HepG2 (cell line): Measurements from ENCODE around the gene SEC16A. TPM values are rescaled to one million over a fixed set of nuclear protein-coding genes. Genes with fewer than 3 reads are reported as not detected.

Source experiments
- GMEB1 ChIP-seq: sonication (generic); formaldehyde crosslinking; IDR thresholded peaks from 2 replicates; pipeline ENCODE4 v1.5.1; 2020; ENCODE audit warnings: missing genetic modification reagents, mild to moderate bottlenecking, borderline replicate concordance
- KAT7 ChIP-seq: IDR thresholded peaks from 2 replicates; pipeline ENCODE4 v1.6.1; 2018; ENCODE audit warnings: borderline replicate concordance, missing compliant biosample characterization
- KLF16 ChIP-seq, 2 experiments: sonication (generic) in 1 of 2; formaldehyde crosslinking in 1 of 2; IDR thresholded peaks; 2 replicates each; pipeline versions ENCODE4 v1.6.1 to v1.8.0; 2016 to 2023; ENCODE audit warnings: missing genetic modification reagents in 2 of 2, missing compliant biosample characterization in 1 of 2
- PAF1 ChIP-seq: IDR thresholded peaks from 2 replicates; pipeline ENCODE4 v1.6.1; 2016; ENCODE audit warnings: missing genetic modification reagents, missing compliant biosample characterization
- RARA ChIP-seq: IDR thresholded peaks from 2 replicates; pipeline ENCODE4 v1.6.1; 2016; ENCODE audit warnings: missing genetic modification reagents, missing compliant biosample characterization
- RFXAP ChIP-seq: sonication (generic); formaldehyde crosslinking; IDR thresholded peaks from 2 replicates; pipeline ENCODE4 v1.4.0; 2020; ENCODE audit warnings: missing genetic modification reagents, borderline replicate concordance
- SP140L ChIP-seq: sonication (generic); formaldehyde crosslinking; IDR thresholded peaks from 2 replicates; pipeline ENCODE4 v1.4.0; 2020; ENCODE audit warnings: missing genetic modification reagents, borderline replicate concordance
- ZNF138 ChIP-seq: sonication (generic); formaldehyde crosslinking; IDR thresholded peaks from 2 replicates; pipeline ENCODE4 v1.5.0; 2020; ENCODE audit warnings: mild to moderate bottlenecking, low read depth, missing genetic modification reagents
- ZNF234 ChIP-seq: sonication (generic); formaldehyde crosslinking; conservative IDR thresholded peaks from 2 replicates; pipeline ENCODE4 v1.5.1; 2020; ENCODE audit warnings: mild to moderate bottlenecking, missing genetic modification reagents
- ZNF761 ChIP-seq: sonication (generic); formaldehyde crosslinking; conservative IDR thresholded peaks from 2 replicates; pipeline ENCODE4 v1.4.0; 2020; ENCODE audit warnings: mild to moderate bottlenecking, missing genetic modification reagents
- polyA plus RNA-seq, 8 experiments: library from polyadenylated mRNA; depleted of rRNA in 3 of 8; stranded (reverse) in 7 of 8; unstranded in 1 of 8; fragments of >200 nt; fragmentation: Illumina TruSeq in 4 of 8; extraction: Trizol in 4 of 8; gene quantifications; 2 replicates each; pipeline versions ENCODE4 v1.2.1 to v1.2.3, GENCODE V29; 2011 to 2016; ENCODE audit warnings: low read depth in 4 of 8, missing spikeins in 1 of 8, mixed read lengths in 1 of 8; ENCODE audit not compliant: insufficient read depth in 1 of 8
- total RNA-seq, 5 experiments: library from RNA; depleted of rRNA; stranded (reverse); fragments of >200 nt; fragmentation: Illumina TruSeq; extraction: Trizol; gene quantifications; 2 replicates each; pipeline ENCODE4 v1.2.3, GENCODE V29; 2016; ENCODE audit warnings: low read depth in 1 of 5
- TF ChIP-seq, protein P1 (sequence below): sonication (generic); formaldehyde crosslinking; IDR thresholded peaks from 2 replicates; pipeline ENCODE4 v1.4.0; 2020; ENCODE audit warnings: mild to moderate bottlenecking, missing genetic modification reagents, borderline replicate concordance
- TF ChIP-seq, protein P2 (sequence below): sonication (generic); formaldehyde crosslinking; IDR thresholded peaks from 2 replicates; pipeline ENCODE4 v1.4.0; 2020; ENCODE audit warnings: missing genetic modification reagents
- TF ChIP-seq, protein P3 (sequence below): sonication (generic); formaldehyde crosslinking; IDR thresholded peaks from 2 replicates; pipeline ENCODE4 v1.5.0; 2020; ENCODE audit warnings: mild to moderate bottlenecking, missing genetic modification reagents, moderate library complexity
- TF ChIP-seq, protein P4 (sequence below): sonication (generic); formaldehyde crosslinking; IDR thresholded peaks from 2 replicates; pipeline ENCODE4 v1.9.0; 2021; ENCODE audit warnings: missing genetic modification reagents, borderline replicate concordance

The SEC16A gene
- total and polyA plus RNA-seq, 2 of the 13 experiments (the other 11 are each of a cell fraction or from before 2014, with no cell fraction given): 15.9 to 18.9 TPM

GRCh38 chr9:136400038-136400834 lies 82.6 kb downstream of the SEC16A start, which contains the start of gene SNAPC4 (continued):
- TF ChIP-seq, protein P1, sequence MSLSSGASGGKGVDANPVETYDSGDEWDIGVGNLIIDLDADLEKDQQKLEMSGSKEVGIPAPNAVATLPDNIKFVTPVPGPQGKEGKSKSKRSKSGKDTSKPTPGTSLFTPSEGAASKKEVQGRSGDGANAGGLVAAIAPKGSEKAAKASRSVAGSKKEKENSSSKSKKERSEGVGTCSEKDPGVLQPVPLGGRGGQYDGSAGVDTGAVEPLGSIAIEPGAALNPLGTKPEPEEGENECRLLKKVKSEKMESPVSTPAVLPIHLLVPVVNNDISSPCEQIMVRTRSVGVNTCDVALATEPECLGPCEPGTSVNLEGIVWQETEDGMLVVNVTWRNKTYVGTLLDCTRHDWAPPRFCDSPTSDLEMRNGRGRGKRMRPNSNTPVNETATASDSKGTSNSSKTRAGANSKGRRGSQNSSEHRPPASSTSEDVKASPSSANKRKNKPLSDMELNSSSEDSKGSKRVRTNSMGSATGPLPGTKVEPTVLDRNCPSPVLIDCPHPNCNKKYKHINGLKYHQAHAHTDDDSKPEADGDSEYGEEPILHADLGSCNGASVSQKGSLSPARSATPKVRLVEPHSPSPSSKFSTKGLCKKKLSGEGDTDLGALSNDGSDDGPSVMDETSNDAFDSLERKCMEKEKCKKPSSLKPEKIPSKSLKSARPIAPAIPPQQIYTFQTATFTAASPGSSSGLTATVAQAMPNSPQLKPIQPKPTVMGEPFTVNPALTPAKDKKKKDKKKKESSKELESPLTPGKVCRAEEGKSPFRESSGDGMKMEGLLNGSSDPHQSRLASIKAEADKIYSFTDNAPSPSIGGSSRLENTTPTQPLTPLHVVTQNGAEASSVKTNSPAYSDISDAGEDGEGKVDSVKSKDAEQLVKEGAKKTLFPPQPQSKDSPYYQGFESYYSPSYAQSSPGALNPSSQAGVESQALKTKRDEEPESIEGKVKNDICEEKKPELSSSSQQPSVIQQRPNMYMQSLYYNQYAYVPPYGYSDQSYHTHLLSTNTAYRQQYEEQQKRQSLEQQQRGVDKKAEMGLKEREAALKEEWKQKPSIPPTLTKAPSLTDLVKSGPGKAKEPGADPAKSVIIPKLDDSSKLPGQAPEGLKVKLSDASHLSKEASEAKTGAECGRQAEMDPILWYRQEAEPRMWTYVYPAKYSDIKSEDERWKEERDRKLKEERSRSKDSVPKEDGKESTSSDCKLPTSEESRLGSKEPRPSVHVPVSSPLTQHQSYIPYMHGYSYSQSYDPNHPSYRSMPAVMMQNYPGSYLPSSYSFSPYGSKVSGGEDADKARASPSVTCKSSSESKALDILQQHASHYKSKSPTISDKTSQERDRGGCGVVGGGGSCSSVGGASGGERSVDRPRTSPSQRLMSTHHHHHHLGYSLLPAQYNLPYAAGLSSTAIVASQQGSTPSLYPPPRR (CRISPR knock-in tag): no peak
- TF ChIP-seq ZNF138 (CRISPR knock-in tag) (no peak), KLF16 (CRISPR knock-in tag; IDR thresholded peaks at IDR 0.05) (peak in 1 of 2 experiments; percentile 45; a peak in 1 of 4 replicates), RARA (CRISPR knock-in tag) (0 out of 2 replicates have a peak, but pooled peaks have one; percentile 5), RFXAP (CRISPR knock-in tag) (peak; percentile 80; the same call in 1 of the 2 replicates), KAT7 (CRISPR knock-in tag) (no peak), ZNF234 (CRISPR knock-in tag) (no peak), GMEB1 (peak; percentile 87), ZNF761 (no peak), SP140L (CRISPR knock-in tag) (no peak), PAF1 (CRISPR knock-in tag) (no peak)
- TF ChIP-seq, protein P2, sequence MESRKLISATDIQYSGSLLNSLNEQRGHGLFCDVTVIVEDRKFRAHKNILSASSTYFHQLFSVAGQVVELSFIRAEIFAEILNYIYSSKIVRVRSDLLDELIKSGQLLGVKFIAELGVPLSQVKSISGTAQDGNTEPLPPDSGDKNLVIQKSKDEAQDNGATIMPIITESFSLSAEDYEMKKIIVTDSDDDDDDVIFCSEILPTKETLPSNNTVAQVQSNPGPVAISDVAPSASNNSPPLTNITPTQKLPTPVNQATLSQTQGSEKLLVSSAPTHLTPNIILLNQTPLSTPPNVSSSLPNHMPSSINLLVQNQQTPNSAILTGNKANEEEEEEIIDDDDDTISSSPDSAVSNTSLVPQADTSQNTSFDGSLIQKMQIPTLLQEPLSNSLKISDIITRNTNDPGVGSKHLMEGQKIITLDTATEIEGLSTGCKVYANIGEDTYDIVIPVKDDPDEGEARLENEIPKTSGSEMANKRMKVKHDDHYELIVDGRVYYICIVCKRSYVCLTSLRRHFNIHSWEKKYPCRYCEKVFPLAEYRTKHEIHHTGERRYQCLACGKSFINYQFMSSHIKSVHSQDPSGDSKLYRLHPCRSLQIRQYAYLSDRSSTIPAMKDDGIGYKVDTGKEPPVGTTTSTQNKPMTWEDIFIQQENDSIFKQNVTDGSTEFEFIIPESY: no peak
- TF ChIP-seq, protein P3, sequence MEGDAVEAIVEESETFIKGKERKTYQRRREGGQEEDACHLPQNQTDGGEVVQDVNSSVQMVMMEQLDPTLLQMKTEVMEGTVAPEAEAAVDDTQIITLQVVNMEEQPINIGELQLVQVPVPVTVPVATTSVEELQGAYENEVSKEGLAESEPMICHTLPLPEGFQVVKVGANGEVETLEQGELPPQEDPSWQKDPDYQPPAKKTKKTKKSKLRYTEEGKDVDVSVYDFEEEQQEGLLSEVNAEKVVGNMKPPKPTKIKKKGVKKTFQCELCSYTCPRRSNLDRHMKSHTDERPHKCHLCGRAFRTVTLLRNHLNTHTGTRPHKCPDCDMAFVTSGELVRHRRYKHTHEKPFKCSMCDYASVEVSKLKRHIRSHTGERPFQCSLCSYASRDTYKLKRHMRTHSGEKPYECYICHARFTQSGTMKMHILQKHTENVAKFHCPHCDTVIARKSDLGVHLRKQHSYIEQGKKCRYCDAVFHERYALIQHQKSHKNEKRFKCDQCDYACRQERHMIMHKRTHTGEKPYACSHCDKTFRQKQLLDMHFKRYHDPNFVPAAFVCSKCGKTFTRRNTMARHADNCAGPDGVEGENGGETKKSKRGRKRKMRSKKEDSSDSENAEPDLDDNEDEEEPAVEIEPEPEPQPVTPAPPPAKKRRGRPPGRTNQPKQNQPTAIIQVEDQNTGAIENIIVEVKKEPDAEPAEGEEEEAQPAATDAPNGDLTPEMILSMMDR (CRISPR knock-in tag): peak; percentile 89
- TF ChIP-seq, protein P4, sequence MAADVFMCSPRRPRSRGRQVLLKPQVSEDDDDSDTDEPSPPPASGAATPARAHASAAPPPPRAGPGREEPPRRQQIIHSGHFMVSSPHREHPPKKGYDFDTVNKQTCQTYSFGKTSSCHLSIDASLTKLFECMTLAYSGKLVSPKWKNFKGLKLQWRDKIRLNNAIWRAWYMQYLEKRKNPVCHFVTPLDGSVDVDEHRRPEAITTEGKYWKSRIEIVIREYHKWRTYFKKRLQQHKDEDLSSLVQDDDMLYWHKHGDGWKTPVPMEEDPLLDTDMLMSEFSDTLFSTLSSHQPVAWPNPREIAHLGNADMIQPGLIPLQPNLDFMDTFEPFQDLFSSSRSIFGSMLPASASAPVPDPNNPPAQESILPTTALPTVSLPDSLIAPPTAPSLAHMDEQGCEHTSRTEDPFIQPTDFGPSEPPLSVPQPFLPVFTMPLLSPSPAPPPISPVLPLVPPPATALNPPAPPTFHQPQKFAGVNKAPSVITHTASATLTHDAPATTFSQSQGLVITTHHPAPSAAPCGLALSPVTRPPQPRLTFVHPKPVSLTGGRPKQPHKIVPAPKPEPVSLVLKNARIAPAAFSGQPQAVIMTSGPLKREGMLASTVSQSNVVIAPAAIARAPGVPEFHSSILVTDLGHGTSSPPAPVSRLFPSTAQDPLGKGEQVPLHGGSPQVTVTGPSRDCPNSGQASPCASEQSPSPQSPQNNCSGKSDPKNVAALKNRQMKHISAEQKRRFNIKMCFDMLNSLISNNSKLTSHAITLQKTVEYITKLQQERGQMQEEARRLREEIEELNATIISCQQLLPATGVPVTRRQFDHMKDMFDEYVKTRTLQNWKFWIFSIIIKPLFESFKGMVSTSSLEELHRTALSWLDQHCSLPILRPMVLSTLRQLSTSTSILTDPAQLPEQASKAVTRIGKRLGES: no peak
